Mesenchymal stem cell (in vitro differentiated cells and primary cell): ENCODE data around the gene ADCY10.

Experiments used
- DNase-seq: peaks from one replicate; pipeline ENCODE4 v3.0.0-alpha.2; 2013
- H2AFZ ChIP-seq: one replicate; pipeline ENCODE4 v1.6.1; 2013; ENCODE audit warnings: low read depth, mild to moderate bottlenecking, control low read depth, inconsistent platforms, low read length, moderate library complexity
- H2AK5ac ChIP-seq: 2 replicates; pipeline ENCODE4 v1.6.1; 2013; ENCODE audit warnings: low read length, moderate library complexity, mild to moderate bottlenecking, inconsistent platforms; ENCODE audit not compliant: severe bottlenecking
- H2BK120ac ChIP-seq: one replicate; pipeline ENCODE4 v1.6.1; 2013; ENCODE audit warnings: low read depth, mild to moderate bottlenecking, inconsistent platforms, low read length, moderate library complexity
- H2BK12ac ChIP-seq, 2 experiments: one replicate each; pipeline ENCODE4 v1.6.1; 2013; ENCODE audit warnings: inconsistent platforms in 2 of 2, low read length in 2 of 2, mild to moderate bottlenecking in 2 of 2, moderate library complexity in 2 of 2, control low read depth in 1 of 2
- H2BK15ac ChIP-seq: one replicate; pipeline ENCODE4 v1.6.1; 2013; ENCODE audit warnings: mild to moderate bottlenecking, low read depth, inconsistent platforms; ENCODE audit not compliant: poor library complexity, severe bottlenecking
- H2BK5ac ChIP-seq: 2 replicates; pipeline ENCODE4 v1.6.1; 2013; ENCODE audit warnings: low read depth, mild to moderate bottlenecking, low read length, control low read depth, inconsistent platforms; ENCODE audit not compliant: poor library complexity, severe bottlenecking
- H3K14ac ChIP-seq, 2 experiments: one replicate each; pipeline ENCODE4 v1.6.1; 2013; ENCODE audit warnings: inconsistent platforms in 2 of 2, low read length in 2 of 2, control low read depth in 1 of 2, mild to moderate bottlenecking in 1 of 2, moderate library complexity in 1 of 2
- H3K18ac ChIP-seq, 2 experiments: one replicate each; pipeline ENCODE4 v1.6.1; 2013; ENCODE audit warnings: inconsistent platforms in 2 of 2, low read length in 2 of 2, control low read depth in 1 of 2, low read depth in 1 of 2, mild to moderate bottlenecking in 1 of 2
- H3K23ac ChIP-seq, 2 experiments: one replicate each; pipeline ENCODE4 v1.6.1; 2013; ENCODE audit warnings: inconsistent platforms in 2 of 2, low read length in 2 of 2, mild to moderate bottlenecking in 2 of 2, moderate library complexity in 2 of 2, control low read depth in 1 of 2
- H3K27ac ChIP-seq: 2 replicates; pipeline ENCODE4 v1.5.1; 2013; ENCODE audit warnings: mild to moderate bottlenecking, moderate library complexity, low read length, control low read depth, inconsistent platforms; ENCODE audit not compliant: poor library complexity, severe bottlenecking
- H3K27me3 ChIP-seq, 2 experiments: 2 replicates each; pipeline versions ENCODE4 v1.6.1 to v1.7.0; 2013; ENCODE audit warnings: low read length in 2 of 2, mild to moderate bottlenecking in 2 of 2, moderate library complexity in 2 of 2, control low read depth in 1 of 2, inconsistent platforms in 1 of 2; ENCODE audit not compliant: control insufficient read depth in 1 of 2, insufficient read depth in 1 of 2
- H3K36me3 ChIP-seq, 2 experiments: 2 replicates each; pipeline versions ENCODE4 v1.6.1 to v1.7.0; 2013; ENCODE audit warnings: low read length in 2 of 2, control low read depth in 1 of 2, inconsistent platforms in 1 of 2, low read depth in 1 of 2, mild to moderate bottlenecking in 1 of 2; ENCODE audit not compliant: insufficient read depth in 2 of 2, control insufficient read depth in 1 of 2
- H3K4ac ChIP-seq, 2 experiments: one replicate each; pipeline ENCODE4 v1.6.1; 2013; ENCODE audit warnings: inconsistent platforms in 2 of 2, low read length in 2 of 2, mild to moderate bottlenecking in 2 of 2, moderate library complexity in 2 of 2, control low read depth in 1 of 2, low read depth in 1 of 2
- H3K4me1 ChIP-seq: 2 replicates; pipeline ENCODE4 v1.6.1; 2013; ENCODE audit warnings: low read depth, low read length, control low read depth; ENCODE audit not compliant: control insufficient read depth, insufficient read depth
- H3K4me2 ChIP-seq: 2 replicates; pipeline ENCODE4 v1.6.1; 2013; ENCODE audit warnings: low read length, mild to moderate bottlenecking, inconsistent platforms; ENCODE audit not compliant: poor library complexity, severe bottlenecking
- H3K4me3 ChIP-seq, 2 experiments: 2 replicates each; pipeline versions ENCODE4 v1.5.1 to v1.7.0; 2013; ENCODE audit warnings: low read length in 2 of 2, mild to moderate bottlenecking in 2 of 2, control low read depth in 1 of 2, low read depth in 1 of 2; ENCODE audit not compliant: insufficient read depth in 1 of 2
- H3K79me1 ChIP-seq: replicated peaks from 2 replicates; pipeline ENCODE4 v1.6.1; 2013; ENCODE audit warnings: mild to moderate bottlenecking, control low read depth, low read length, inconsistent platforms; ENCODE audit not compliant: poor library complexity, severe bottlenecking
- H3K9ac ChIP-seq: 2 replicates; pipeline ENCODE4 v1.7.0; 2013; ENCODE audit warnings: mild to moderate bottlenecking, low read length, moderate library complexity
- H3K9me3 ChIP-seq: 2 replicates; pipeline ENCODE4 v1.7.0; 2013; ENCODE audit warnings: mild to moderate bottlenecking, low read length; ENCODE audit not compliant: control insufficient read depth
- H4K8ac ChIP-seq: one replicate; pipeline ENCODE4 v1.6.1; 2013; ENCODE audit warnings: inconsistent platforms, mild to moderate bottlenecking, low read length, moderate library complexity
- H4K91ac ChIP-seq: one replicate; pipeline ENCODE4 v1.6.1; 2013; ENCODE audit warnings: mild to moderate bottlenecking, low read length, inconsistent platforms
- WGBS: methylation state at CpG from one replicate; pipeline ENCODE4 v1.1.7; 2013; ENCODE audit warnings: mixed read lengths; 5-methylcytosine and 5-hydroxymethylcytosine counted together

ADCY10 gene

GRCh38 chr1:167762061-167762746, 151.7 kb downstream of the ADCY10 start:
- Histone ChIP-seq H2BK120ac (no peak overlapping the region), H3K27me3 (no peaks in the 10 kb centered on the region), H3K4me1 (peaks cover 1% of the 10 kb centered on the region), H2BK12ac (no peak overlapping the region), H3K4ac (no peak overlapping the region), H3K9me3 (no peaks in the 10 kb centered on the region), H4K8ac (no peak overlapping the region), H3K27ac (no peak overlapping the region), H3K36me3 (peaks cover 0 to 22% of the 10 kb centered on the region in 2 experiments), H3K9ac (no peak overlapping the region), H3K4me3 (no peak overlapping the region), H3K23ac (no peak overlapping the region), H2AK5ac (no peak overlapping the region), H3K4me2 (no peak overlapping the region), H4K91ac (no peak overlapping the region), H2BK15ac (no peak overlapping the region), H2BK5ac (no peak overlapping the region), H2AFZ (no peak overlapping the region), H3K79me1 (peaks cover 6% of the 10 kb centered on the region), H3K18ac (no peak overlapping the region), H3K14ac (no peak overlapping the region)
- WGBS = 95% methylated on average over 7 of the region's 8 CpGs
- no peak for DNase-seq

DNA sequence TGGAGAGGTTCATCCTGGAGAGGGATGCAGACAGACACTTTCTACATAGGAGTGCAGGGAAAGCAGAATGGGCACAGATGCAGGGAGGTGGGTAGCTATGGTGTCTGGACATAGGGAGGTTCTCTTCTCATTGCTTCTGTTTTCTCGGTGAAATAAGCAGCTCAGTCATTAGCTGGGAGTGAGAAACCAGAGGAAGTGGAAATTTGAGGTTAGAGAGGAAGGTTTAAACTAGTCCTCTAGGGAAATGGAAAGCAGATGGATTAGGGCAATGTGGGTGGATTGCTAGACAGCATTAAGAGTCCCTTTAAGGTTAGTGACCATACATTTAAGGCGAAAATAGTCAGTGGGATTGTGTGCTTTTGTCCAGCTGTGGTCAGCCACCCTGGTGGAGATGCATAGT, 152.5 kb downstream of the ADCY10 start:
- Histone ChIP-seq H3K14ac (no peak overlapping the region), H3K27me3 (no peaks in the 10 kb centered on the region), H4K8ac (no peak overlapping the region), H4K91ac (no peak overlapping the region), H2BK5ac (no peak overlapping the region), H3K36me3 (peaks cover 4 to 14% of the 10 kb centered on the region in 2 experiments), H3K23ac (no peak overlapping the region), H3K27ac (no peak overlapping the region), H2BK12ac (no peak overlapping the region), H3K4me2 (no peak overlapping the region), H3K9ac (no peak overlapping the region), H3K79me1 (peaks cover 11% of the 10 kb centered on the region), H3K18ac (no peak overlapping the region), H2BK120ac (no peak overlapping the region), H2AK5ac (no peak overlapping the region), H3K9me3 (no peaks in the 10 kb centered on the region), H2BK15ac (no peak overlapping the region), H3K4me3 (no peak overlapping the region), H3K4ac (no peak overlapping the region), H2AFZ (no peak overlapping the region), H3K4me1 (peaks cover 6% of the 10 kb centered on the region)
- no peak for DNase-seq
- 48% methylated on average over 2 of the region's 2 CpGs for WGBS
